Type B pancreatic cell (in vitro differentiated cells): ENCODE results near the gene CKS2. TPM values are rescaled to one million over a fixed set of nuclear protein-coding genes. Genes with fewer than 3 reads are reported as not detected.

Experiments used
- DNase-seq: peaks from one replicate; pipeline ENCODE4 v3.0.0; 2021; ENCODE audit warnings: mixed read lengths; ENCODE audit not compliant: unreplicated experiment; ENCODE audit errors: extremely low spot score
- H3K27ac Mint-ChIP-seq: 2 replicates; pipeline ENCODE4 v1.8.0; 2021; ENCODE audit warnings: mild to moderate bottlenecking, mixed read lengths
- H3K27me3 Mint-ChIP-seq: 2 replicates; pipeline ENCODE4 v1.8.0; 2021; ENCODE audit warnings: mixed read lengths
- H3K36me3 Mint-ChIP-seq: 2 replicates; pipeline ENCODE4 v1.8.0; 2021; ENCODE audit warnings: mixed read lengths
- H3K4me1 Mint-ChIP-seq: one replicate; pipeline ENCODE4 v1.8.0; 2021; ENCODE audit warnings: mixed read lengths; ENCODE audit not compliant: unreplicated experiment
- H3K4me3 Mint-ChIP-seq: 2 replicates; pipeline ENCODE4 v1.8.0; 2021; ENCODE audit warnings: mild to moderate bottlenecking, mixed read lengths
- H3K9me3 Mint-ChIP-seq: 2 replicates; pipeline ENCODE4 v1.8.0; 2021; ENCODE audit warnings: mixed read lengths
- total RNA-seq: library from RNA; stranded (reverse); gene quantifications from 2 replicates; pipeline ENCODE4 v1.2.1, GENCODE V29; 2021; ENCODE audit warnings: low replicate concordance
- TF ChIP-seq, protein P1 (sequence below): fragments of 200-600 bp; sonication (generic); conservative IDR thresholded peaks from 2 replicates; pipeline ENCODE4 v1.5.0; 2021; ENCODE audit warnings: antibody characterized with exemption, mild to moderate bottlenecking

Gene CKS2
- total RNA-seq, 1 donor from 2014 or later: 115 TPM

DNA sequence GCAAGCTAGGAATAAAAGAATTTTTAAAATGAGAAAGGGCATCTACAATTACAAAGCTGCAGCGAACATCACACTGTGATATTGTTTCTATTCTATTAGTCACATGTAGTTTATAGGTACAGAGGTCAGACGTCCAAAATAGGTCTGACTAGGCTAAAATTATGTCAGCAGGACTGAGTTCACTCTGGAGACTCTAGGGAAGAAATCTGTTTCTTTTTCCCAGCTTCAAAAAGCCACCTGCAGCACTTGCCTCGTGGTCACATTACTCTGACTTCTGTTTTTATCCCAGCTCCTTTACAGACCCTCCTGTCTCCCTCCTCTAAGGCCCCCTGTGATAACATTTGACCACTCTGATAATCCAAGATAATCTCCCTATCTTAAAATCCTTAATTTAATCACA lies 5.1 kb upstream of the CKS2 start:
- Mint-ChIP-seq H3K36me3 (peaks cover 11% of the 10 kb centered on the region), H3K4me1 (no peaks in the 10 kb centered on the region), H3K9me3 (no peaks in the 10 kb centered on the region), H3K27ac (no peak overlapping the region), H3K4me3 (no peak overlapping the region), H3K27me3 (peaks cover 4% of the 10 kb centered on the region)
- no peak for DNase-seq
- TF ChIP-seq, protein P1, sequence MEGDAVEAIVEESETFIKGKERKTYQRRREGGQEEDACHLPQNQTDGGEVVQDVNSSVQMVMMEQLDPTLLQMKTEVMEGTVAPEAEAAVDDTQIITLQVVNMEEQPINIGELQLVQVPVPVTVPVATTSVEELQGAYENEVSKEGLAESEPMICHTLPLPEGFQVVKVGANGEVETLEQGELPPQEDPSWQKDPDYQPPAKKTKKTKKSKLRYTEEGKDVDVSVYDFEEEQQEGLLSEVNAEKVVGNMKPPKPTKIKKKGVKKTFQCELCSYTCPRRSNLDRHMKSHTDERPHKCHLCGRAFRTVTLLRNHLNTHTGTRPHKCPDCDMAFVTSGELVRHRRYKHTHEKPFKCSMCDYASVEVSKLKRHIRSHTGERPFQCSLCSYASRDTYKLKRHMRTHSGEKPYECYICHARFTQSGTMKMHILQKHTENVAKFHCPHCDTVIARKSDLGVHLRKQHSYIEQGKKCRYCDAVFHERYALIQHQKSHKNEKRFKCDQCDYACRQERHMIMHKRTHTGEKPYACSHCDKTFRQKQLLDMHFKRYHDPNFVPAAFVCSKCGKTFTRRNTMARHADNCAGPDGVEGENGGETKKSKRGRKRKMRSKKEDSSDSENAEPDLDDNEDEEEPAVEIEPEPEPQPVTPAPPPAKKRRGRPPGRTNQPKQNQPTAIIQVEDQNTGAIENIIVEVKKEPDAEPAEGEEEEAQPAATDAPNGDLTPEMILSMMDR: no peak

DNA sequence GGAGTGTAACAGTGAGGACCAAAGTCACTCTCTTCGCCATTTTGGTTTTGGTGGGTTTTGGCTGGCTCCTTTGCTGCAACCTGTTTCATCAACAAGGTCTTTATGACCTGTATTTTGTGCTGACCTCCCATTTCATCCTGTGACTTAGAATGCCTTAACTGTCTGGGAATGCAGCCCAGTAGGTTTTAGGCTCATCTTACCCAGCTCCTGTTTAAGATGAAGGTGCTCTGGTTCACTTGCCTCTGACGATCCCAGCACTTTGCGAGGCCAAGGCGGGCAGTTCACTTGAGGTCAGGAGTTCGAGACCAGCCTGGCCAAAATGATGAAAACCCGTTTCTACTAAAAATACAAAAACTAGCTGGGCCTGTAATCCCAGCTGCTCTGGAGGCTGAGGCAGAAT lies 1.8 kb upstream of the CKS2 start:
- no peak for DNase-seq
- H3K36me3 Mint-ChIP-seq: peaks cover 15% of the 10 kb centered on the region
- H3K27ac Mint-ChIP-seq: peak overlapping the region; percentile 100
- H3K4me1 Mint-ChIP-seq: peaks cover 17% of the 10 kb centered on the region
- H3K4me3 Mint-ChIP-seq: peak overlapping the region; percentile 99
- TF ChIP-seq, protein P1: no peak
- peaks cover 6% of the 10 kb centered on the region for H3K27me3 Mint-ChIP-seq
- H3K9me3 Mint-ChIP-seq: no peaks in the 10 kb centered on the region

DNA sequence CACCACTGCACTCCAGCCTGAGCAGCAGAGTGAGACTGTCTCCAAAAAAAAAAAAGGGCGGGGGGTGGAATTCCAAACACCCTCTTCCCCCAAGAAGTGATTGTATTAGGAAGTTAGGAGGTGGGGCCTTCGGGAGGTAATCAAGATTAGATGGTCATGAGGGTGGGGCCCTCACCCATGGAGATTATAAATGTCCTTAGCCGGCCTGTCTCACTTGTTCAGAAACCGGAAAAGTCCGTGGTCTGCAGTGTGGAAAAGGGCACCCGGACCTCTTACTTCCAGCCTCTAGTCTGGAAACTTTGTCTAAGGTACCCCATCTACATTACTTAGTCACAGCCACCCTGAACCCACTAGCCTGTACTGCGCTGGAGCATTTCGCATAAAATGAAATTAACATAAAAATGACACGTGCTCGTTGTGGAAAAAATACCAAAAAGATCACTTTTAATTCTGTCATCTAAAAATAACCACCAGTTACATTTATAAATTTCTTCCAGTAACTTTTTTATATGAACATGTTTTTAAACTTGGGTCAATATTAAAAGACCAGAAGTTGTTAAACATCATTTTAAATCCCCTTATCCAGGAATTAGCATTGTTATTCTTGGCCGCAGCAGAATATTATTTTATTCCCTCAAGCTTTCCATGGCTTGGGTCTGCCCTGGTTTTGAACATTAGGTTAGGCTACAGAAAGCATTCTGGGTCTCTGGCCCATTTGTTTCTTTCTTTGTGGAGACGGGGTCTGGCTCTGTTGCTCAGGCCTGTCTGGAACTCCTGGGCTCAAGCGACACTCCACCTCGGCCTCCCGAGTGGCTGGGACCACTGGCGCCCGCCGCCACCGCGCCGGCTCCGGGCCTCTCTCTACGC lies 1.2 kb upstream of the CKS2 start:
- Mint-ChIP-seq H3K27ac (peak overlapping the region; percentile 100), H3K36me3 (peaks cover 15% of the 10 kb centered on the region), H3K4me3 (peak overlapping the region; percentile 99), H3K9me3 (no peaks in the 10 kb centered on the region), H3K4me1 (peaks cover 22% of the 10 kb centered on the region), H3K27me3 (peaks cover 6% of the 10 kb centered on the region)
- TF ChIP-seq, protein P1: no peak
- DNase-seq: no peak

DNA sequence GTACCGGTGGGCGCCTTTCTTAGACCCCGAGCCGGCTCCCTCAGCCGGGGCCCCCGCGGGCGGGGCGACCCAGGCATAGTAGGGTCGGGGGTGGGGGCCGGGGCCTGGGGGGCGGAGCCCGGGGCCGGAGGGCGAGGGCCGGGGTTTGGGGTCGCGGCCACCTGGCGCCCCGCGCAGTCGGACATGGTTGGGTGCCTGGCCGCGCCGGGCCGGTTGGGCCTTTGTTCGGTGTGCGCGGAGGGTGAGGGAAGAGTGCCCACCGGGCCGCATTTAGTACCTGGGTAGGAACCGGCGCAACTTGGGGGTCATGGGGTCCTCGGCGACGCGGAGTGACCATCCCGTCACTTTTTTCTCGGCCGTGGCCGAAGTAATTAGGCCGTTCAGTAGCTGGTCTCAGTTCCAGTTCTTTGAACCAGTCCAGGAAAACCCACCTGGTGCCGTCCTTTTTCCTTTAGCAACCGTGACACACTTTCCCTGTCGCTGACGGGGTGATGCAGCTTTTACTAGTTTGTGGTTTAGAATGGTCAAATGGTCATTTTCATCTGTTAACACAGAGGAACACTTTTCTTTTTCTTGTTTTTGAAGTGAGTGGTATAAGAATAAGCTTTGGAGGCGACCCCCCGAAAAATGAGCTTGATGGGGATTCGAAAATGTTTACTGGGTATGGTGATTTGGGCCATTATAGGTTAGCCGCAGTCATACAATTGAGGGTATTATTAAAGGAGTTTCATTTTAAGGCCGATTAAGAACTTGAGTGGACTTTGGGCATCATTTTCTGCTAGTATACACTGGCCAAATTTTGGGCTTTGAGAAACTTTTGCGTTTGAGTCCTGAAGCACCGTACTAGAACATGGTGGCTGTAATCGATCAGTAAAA lies 589 bp downstream of the CKS2 start:
- H3K27me3 Mint-ChIP-seq: peaks cover 6% of the 10 kb centered on the region
- TF ChIP-seq, protein P1: no peak
- peaks cover 24% of the 10 kb centered on the region for H3K4me1 Mint-ChIP-seq
- DNase-seq: no peak
- H3K36me3 Mint-ChIP-seq: peaks cover 16% of the 10 kb centered on the region
- H3K4me3 Mint-ChIP-seq: peak overlapping the region; percentile 99
- H3K9me3 Mint-ChIP-seq: no peaks in the 10 kb centered on the region
- peak overlapping the region; percentile 100 for H3K27ac Mint-ChIP-seq

DNA sequence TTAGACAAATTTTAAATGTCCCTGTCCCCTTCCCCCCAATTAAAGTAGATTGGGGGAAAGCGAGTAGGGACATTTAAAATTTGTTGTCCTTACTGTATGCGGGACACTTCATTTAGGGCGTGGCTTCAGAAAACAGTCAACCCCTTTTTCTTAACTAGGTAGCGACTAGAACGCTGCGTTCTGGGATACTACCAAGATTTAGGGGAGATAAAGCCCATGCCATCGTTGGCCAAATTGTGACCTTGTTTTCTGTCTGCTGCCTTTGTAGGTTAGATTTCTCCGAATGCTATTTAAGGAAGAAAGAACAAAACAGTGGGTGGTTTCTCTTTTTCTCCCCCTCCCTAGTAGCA lies 1.2 kb downstream of the CKS2 start:
- Mint-ChIP-seq H3K4me1 (peaks cover 27% of the 10 kb centered on the region), H3K9me3 (no peaks in the 10 kb centered on the region), H3K36me3 (peaks cover 13% of the 10 kb centered on the region), H3K27me3 (peaks cover 6% of the 10 kb centered on the region), H3K4me3 (peak overlapping the region; percentile 99), H3K27ac (peak overlapping the region; percentile 91)
- TF ChIP-seq, protein P1: no peak
- DNase-seq: no peak
